PC-3 (cell line): Measurements from ENCODE around the gene LBX2. TPM values are rescaled to one million over a fixed set of nuclear protein-coding genes. Genes with fewer than 3 reads are reported as not detected.

Experiments
- ATAC-seq: fragments of 200-7000 bp; cut with Tn5 transposase; 2 replicates; pipeline ENCODE4 v1.9.1; 2020; ENCODE audit warnings: mild to moderate bottlenecking, moderate library complexity
- BruUV-seq: library from RNA; stranded (reverse); fragments of 400-500 nt; replicated peaks from 2 replicates; lab custom pipeline; 2021; lab: Mats Ljungman, UMichigan
- CTCF ChIA-PET: fragments of 300-600 bp; sonication (Branson Sonifier 250); formaldehyde crosslinking; loops from one replicate; lab custom pipeline; 2022; ENCODE audit warnings: antibody characterized with exemption; lab: Charles Lee
- POLR2A ChIA-PET: fragments of 300-600 bp; sonication (Branson Sonifier 250); formaldehyde crosslinking; loops from one replicate; lab custom pipeline; 2022; ENCODE audit warnings: antibody characterized with exemption; ENCODE audit not compliant: unreplicated experiment; lab: Charles Lee
- DNase-seq: peaks from one replicate; pipeline ENCODE4 v3.0.0-alpha.2; 2015
- H2AFZ ChIP-seq: fragments of 300-600 bp; sonication (generic); 2 replicates; pipeline ENCODE4 v1.6.0; 2016; ENCODE audit warnings: antibody characterized with exemption, low read length
- H3F3A ChIP-seq: fragments of 300-600 bp; sonication (generic); one replicate; pipeline ENCODE4 v1.6.0; 2017; ENCODE audit warnings: antibody characterized with exemption, low read length, control low read depth, mild to moderate bottlenecking; ENCODE audit not compliant: unreplicated experiment
- H3K27ac ChIP-seq: fragments of 300-600 bp; sonication (generic); 2 replicates; pipeline ENCODE4 v1.5.1; 2016; ENCODE audit warnings: mild to moderate bottlenecking, low read length
- H3K27me3 ChIP-seq: fragments of 300-600 bp; sonication (generic); 2 replicates; pipeline ENCODE4 v1.6.1; 2016; ENCODE audit warnings: low read length, mixed read lengths
- H3K36me3 ChIP-seq: fragments of 300-600 bp; sonication (generic); 2 replicates; pipeline ENCODE4 v1.6.1; 2016; ENCODE audit warnings: low read depth, mixed run types, low read length, mixed read lengths
- H3K4me1 ChIP-seq: fragments of 300-600 bp; sonication (generic); 2 replicates; pipeline ENCODE4 v1.5.1; 2016; ENCODE audit warnings: low read length; ENCODE audit not compliant: insufficient read depth
- H3K4me2 ChIP-seq: fragments of 300-600 bp; sonication (generic); 2 replicates; pipeline ENCODE4 v1.6.0; 2016; ENCODE audit warnings: low read length
- H3K4me3 ChIP-seq: fragments of 300-600 bp; sonication (generic); 2 replicates; pipeline ENCODE4 v1.5.1; 2016; ENCODE audit warnings: mild to moderate bottlenecking, low read length, mixed read lengths
- H3K79me2 ChIP-seq: fragments of 300-600 bp; sonication (generic); 2 replicates; pipeline ENCODE4 v1.6.1; 2017; ENCODE audit warnings: low read length, mixed read lengths
- H3K9ac ChIP-seq: fragments of 300-600 bp; sonication (generic); 2 replicates; pipeline ENCODE4 v1.6.0; 2016; ENCODE audit warnings: mild to moderate bottlenecking, low read length
- H3K9me2 ChIP-seq: fragments of 300-600 bp; sonication (generic); replicated peaks from 2 replicates; pipeline ENCODE4 v1.6.1; 2016; ENCODE audit warnings: mixed run types, low read length, mixed read lengths
- H3K9me3 ChIP-seq: fragments of 300-600 bp; sonication (generic); 2 replicates; pipeline ENCODE4 v1.6.1; 2016; ENCODE audit warnings: low read length, mixed read lengths
- H4K20me1 ChIP-seq: fragments of 300-600 bp; sonication (generic); 2 replicates; pipeline ENCODE4 v1.6.1; 2016; ENCODE audit warnings: low read length, mixed read lengths
- CTCF ChIP-seq: fragments of 300-600 bp; sonication (generic); conservative IDR thresholded peaks from 2 replicates; pipeline ENCODE4 v1.5.1; 2017; ENCODE audit warnings: antibody characterized with exemption, low read depth, mild to moderate bottlenecking, low read length
- EZH2 ChIP-seq: fragments of 300-600 bp; sonication (generic); IDR thresholded peaks from one replicate; pipeline ENCODE4 v1.6.1; 2017; ENCODE audit warnings: antibody characterized with exemption, mild to moderate bottlenecking, low read length; ENCODE audit not compliant: unreplicated experiment
- EZH2phosphoT487 ChIP-seq: fragments of 300-600 bp; sonication (generic); IDR thresholded peaks from 2 replicates; pipeline ENCODE4 v1.6.1; 2018; ENCODE audit warnings: mild to moderate bottlenecking, antibody characterized with exemption, low read length, borderline replicate concordance
- intact Hi-C: fragments of 100-400 bp; cut with micrococcal nuclease; formaldehyde crosslinking; loops from 2 replicates; pipeline ENCODE4 v1.9.0; 2023
- total RNA-seq: library from RNA; depleted of rRNA; stranded (reverse); fragments of >200 nt; gene quantifications from 2 replicates; pipeline ENCODE4 v1.2.3, GENCODE V29; 2014

Gene LBX2
- total RNA-seq, 1 experiment from 2014 or later, result not detected

- no TSS peak for BruUV-seq
- peak; percentile 63 for ATAC-seq
- H3K27me3 ChIP-seq, result no peaks in the 10 kb centered on the region
- no peaks in the 10 kb centered on the region for H3K36me3 ChIP-seq
- H3K4me3 ChIP-seq, result peak within 1 kb of the TSS; percentile 69
- H3K27ac ChIP-seq, result no peak within 1 kb of the TSS
- no peaks in the 10 kb centered on the region for H4K20me1 ChIP-seq
- H3K4me2 ChIP-seq, result peak within 1 kb of the TSS; percentile 82
- peak within 1 kb of the TSS; percentile 91 for H2AFZ ChIP-seq
- intact Hi-C loops, result no loop called here
- no peaks in the 10 kb centered on the region for H3F3A ChIP-seq
- no peaks in the 10 kb centered on the region for H3K9me3 ChIP-seq
- peak; percentile 33 for DNase-seq
- H3K79me2 ChIP-seq, result no peaks in the 10 kb centered on the region
- CTCF ChIA-PET, result interaction anchor here (0.5 to 0.8 kb wide), 2 partner anchors 31 to 40 kb away, joined by 7 read pairs; no protein-coding TSS in a partner anchor
- no peaks in the 10 kb centered on the region for H3K9me2 ChIP-seq
- POLR2A ChIA-PET, result no interaction called here
- H3K9ac ChIP-seq, result peak within 1 kb of the TSS; percentile 33; the same call in 1 of the 2 replicates
- TF ChIP-seq EZH2, result no peak
- 0 out of 2 replicates have a peak, but pooled peaks cover 3% of the 10 kb centered on the region for H3K4me1 ChIP-seq
Measured at GRCh38 chr2:74514368-74515270, 15.2 kb upstream of the LBX2 start, which contains the start of gene TLX2. Gene TLX2 (plus strand): TSS chr2:74514450. CDS start chr2:74514807, 357 bp downstream.

- no peaks in the 10 kb centered on the region for H3K79me2 ChIP-seq
- no peaks in the 10 kb centered on the region for H3K36me3 ChIP-seq
- ATAC-seq (peak; percentile 59), DNase-seq (peak; percentile 49)
- H3K9me3 ChIP-seq, result no peaks in the 10 kb centered on the region
- TF ChIP-seq EZH2phosphoT487 (no peak), EZH2 (no peak), CTCF (no peak)
- H3K9ac ChIP-seq, result peak overlapping the region; percentile 33; the same call in 1 of the 2 replicates
- no peaks in the 10 kb centered on the region for H4K20me1 ChIP-seq
- H3F3A ChIP-seq, result no peaks in the 10 kb centered on the region
- no peak overlapping the region for H3K27ac ChIP-seq
- peak overlapping the region; percentile 91 for H2AFZ ChIP-seq
- ChIA-PET CTCF (interaction anchor here (0.8 kb wide), 1 partner anchor 30 kb away, joined by 7 read pairs; no protein-coding TSS in a partner anchor), POLR2A (no interaction called here)
- intact Hi-C loops, result no loop called here
- no peaks in the 10 kb centered on the region for H3K27me3 ChIP-seq
- peak overlapping the region; percentile 69 for H3K4me3 ChIP-seq
- peak overlapping the region; percentile 82 for H3K4me2 ChIP-seq
- BruUV-seq, result no TSS peak
- 0 out of 2 replicates have a peak, but pooled peaks cover 3% of the 10 kb centered on the region for H3K4me1 ChIP-seq
- no peaks in the 10 kb centered on the region for H3K9me2 ChIP-seq
Measured at GRCh38 chr2:74513605-74514367, 14.4 kb upstream of the LBX2 start.
